Left ventricle myocardium superior (tissue), 1 donor: ENCODE measurements around the gene NUP214. TPM values are rescaled to one million over a fixed set of nuclear protein-coding genes. Genes with fewer than 3 reads are reported as not detected.

Experiments
- ATAC-seq: fragments of 200-7000 bp; cut with Tn5 transposase; one replicate; pipeline ENCODE4 v1.9.1; 2020; ENCODE audit warnings: mild to moderate bottlenecking, moderate library complexity
- DNase-seq: peaks from one replicate; pipeline ENCODE4 v3.0.0-alpha.2; 2020
- intact Hi-C: fragments of 100-400 bp; cut with micrococcal nuclease; formaldehyde crosslinking; loops from one replicate; pipeline ENCODE4 v1.11.0; 2022
- total RNA-seq: library from RNA; stranded (reverse); fragmentation: NEBNext Ultra II Directional; extraction: Animal tissue kit (Norgen Biotek cat#: 25700); gene quantifications from one replicate; pipeline ENCODE4 v1.2.1, GENCODE V29; 2021
- donor health status: DM: no; HTN: yes; CAD: no; lungs with severe emphysema.

The NUP214 gene
- total RNA-seq, 1 donor from 2014 or later: 28.9 TPM

- no peak for DNase-seq
- no peak for ATAC-seq
- intact Hi-C loops: no loop called here
Measured at GRCh38 chr9:131214876-131215275, 89.5 kb downstream of the NUP214 start.

GRCh38 chr9:131216806-131217205 lies 91.4 kb downstream of the NUP214 start:
- ATAC-seq (no peak), DNase-seq (no peak)
- intact Hi-C loops: no loop called here

- peak; percentile 48 for ATAC-seq
- intact Hi-C loops: no loop called here
- no peak for DNase-seq
Measured at GRCh38 chr9:131217331-131218031, 92.1 kb downstream of the NUP214 start.

GRCh38 chr9:131218370-131218769 lies 93.0 kb downstream of the NUP214 start:
- DNase-seq (no peak), ATAC-seq (no peak)
- intact Hi-C loops: no loop called here

- DNase-seq (no peak), ATAC-seq (no peak)
- intact Hi-C loops: no loop called here
Measured at GRCh38 chr9:131220485-131220884, 95.1 kb downstream of the NUP214 start.

- ATAC-seq (no peak), DNase-seq (no peak)
- intact Hi-C loops: no loop called here
Measured at GRCh38 chr9:131222460-131222859, 97.1 kb downstream of the NUP214 start.

- intact Hi-C loops: no loop called here
- ATAC-seq (no peak), DNase-seq (no peak)
Measured at GRCh38 chr9:131226226-131226625, 100.8 kb downstream of the NUP214 start.

- intact Hi-C loops: no loop called here
- ATAC-seq (peak; percentile 32), DNase-seq (peak; percentile 67)
Measured at GRCh38 chr9:131227112-131227958, 101.9 kb downstream of the NUP214 start.

GRCh38 chr9:131227959-131228460 lies 102.6 kb downstream of the NUP214 start:
- peak; percentile 14 for ATAC-seq
- intact Hi-C loops: no loop called here
- DNase-seq: peak; percentile 35

GRCh38 chr9:131228988-131229387 lies 103.6 kb downstream of the NUP214 start:
- DNase-seq (no peak), ATAC-seq (no peak)
- intact Hi-C loops: no loop called here

GRCh38 chr9:131233556-131233955 lies 108.2 kb downstream of the NUP214 start:
- no peak for DNase-seq
- ATAC-seq: no peak
- intact Hi-C loops: no loop called here

GRCh38 chr9:131233995-131234394 lies 108.6 kb downstream of the NUP214 start:
- ATAC-seq (no peak), DNase-seq (no peak)
- intact Hi-C loops: no loop called here

- intact Hi-C loops: no loop called here
- DNase-seq (peak; percentile 57), ATAC-seq (peak; percentile 70)
Measured at GRCh38 chr9:131234799-131235479, 109.6 kb downstream of the NUP214 start.

- ATAC-seq: peak; percentile 65
- intact Hi-C loops: no loop called here
- DNase-seq: no peak
Measured at GRCh38 chr9:131235480-131235851, 110.1 kb downstream of the NUP214 start.

GRCh38 chr9:131236161-131236560 lies 110.8 kb downstream of the NUP214 start:
- peak; percentile 6 for ATAC-seq
- intact Hi-C loops: no loop called here
- DNase-seq: no peak

GRCh38 chr9:131236761-131237160 lies 111.4 kb downstream of the NUP214 start:
- intact Hi-C loops: no loop called here
- ATAC-seq: no peak
- DNase-seq: no peak

GRCh38 chr9:131237291-131237690 lies 111.9 kb downstream of the NUP214 start:
- ATAC-seq (no peak), DNase-seq (no peak)
- intact Hi-C loops: no loop called here

- DNase-seq: peak; percentile 83
- intact Hi-C loops: no loop called here
- peak; percentile 64 for ATAC-seq
Measured at GRCh38 chr9:131237931-131238401, 112.6 kb downstream of the NUP214 start.

- ATAC-seq: peak; percentile 45
- DNase-seq: peak; percentile 73
- intact Hi-C loops: no loop called here
Measured at GRCh38 chr9:131238402-131239021, 113.1 kb downstream of the NUP214 start.
